ENCODE data around the gene CBLB.

DNA sequence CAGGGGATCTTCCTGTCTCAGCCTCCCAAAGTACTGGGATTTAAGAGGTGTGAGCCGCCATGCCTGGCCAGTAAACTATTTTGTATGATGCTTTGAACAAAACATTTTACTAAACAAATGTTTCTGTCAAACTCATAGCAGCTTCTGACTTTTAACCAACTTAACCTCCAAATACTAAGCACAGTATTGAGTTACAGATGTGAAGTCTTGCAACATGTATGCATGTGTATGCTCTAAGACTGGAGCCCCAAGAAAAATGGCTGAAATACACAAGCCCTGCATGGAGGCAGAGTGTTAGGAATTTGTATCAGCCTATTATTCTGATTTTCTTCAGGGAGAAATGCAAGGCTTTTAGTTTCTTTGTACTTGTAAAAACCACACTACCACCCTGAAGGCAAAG is 137.1 kb downstream of the CBLB start:
- TF ChIP-seq, protein P1, sequence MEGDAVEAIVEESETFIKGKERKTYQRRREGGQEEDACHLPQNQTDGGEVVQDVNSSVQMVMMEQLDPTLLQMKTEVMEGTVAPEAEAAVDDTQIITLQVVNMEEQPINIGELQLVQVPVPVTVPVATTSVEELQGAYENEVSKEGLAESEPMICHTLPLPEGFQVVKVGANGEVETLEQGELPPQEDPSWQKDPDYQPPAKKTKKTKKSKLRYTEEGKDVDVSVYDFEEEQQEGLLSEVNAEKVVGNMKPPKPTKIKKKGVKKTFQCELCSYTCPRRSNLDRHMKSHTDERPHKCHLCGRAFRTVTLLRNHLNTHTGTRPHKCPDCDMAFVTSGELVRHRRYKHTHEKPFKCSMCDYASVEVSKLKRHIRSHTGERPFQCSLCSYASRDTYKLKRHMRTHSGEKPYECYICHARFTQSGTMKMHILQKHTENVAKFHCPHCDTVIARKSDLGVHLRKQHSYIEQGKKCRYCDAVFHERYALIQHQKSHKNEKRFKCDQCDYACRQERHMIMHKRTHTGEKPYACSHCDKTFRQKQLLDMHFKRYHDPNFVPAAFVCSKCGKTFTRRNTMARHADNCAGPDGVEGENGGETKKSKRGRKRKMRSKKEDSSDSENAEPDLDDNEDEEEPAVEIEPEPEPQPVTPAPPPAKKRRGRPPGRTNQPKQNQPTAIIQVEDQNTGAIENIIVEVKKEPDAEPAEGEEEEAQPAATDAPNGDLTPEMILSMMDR (IDR thresholded peaks at IDR 0.05) = no peak
- TF ChIP-seq POLR2AphosphoS5 (IDR thresholded peaks at IDR 0.05) = no peak

Data from prostate gland (tissue), 2 donors.